SK-N-SH (cell line): Measurements from ENCODE around the gene TAF1B. TPM values are rescaled to one million over a fixed set of nuclear protein-coding genes. Genes with fewer than 3 reads are reported as not detected.

Experiments
- CTCF ChIA-PET: fragments of 300-600, 350-600 bp; formaldehyde crosslinking; extraction: SDS; loops from one replicate; lab custom pipeline; 2021; lab: Yijun Ruan, JAX
- POLR2A ChIA-PET: fragments of 350-600 bp; sonication (Branson Sonifier 250); formaldehyde crosslinking; extraction: SDS; loops from one replicate; lab custom pipeline; 2020; ENCODE audit warnings: antibody characterized with exemption, inconsistent platforms; lab: Yijun Ruan, JAX
- DNase-seq: peaks from one replicate; pipeline ENCODE4 v3.0.0; 2012
- H2AFZ ChIP-seq: fragments of 200-600 bp; sonication (generic); 2 replicates; pipeline ENCODE4 v1.8.1; 2016; ENCODE audit warnings: antibody characterized with exemption, mild to moderate bottlenecking, low read depth
- H3F3A ChIP-seq: fragments of 200-600 bp; sonication (generic); replicated peaks from 2 replicates; pipeline ENCODE3; 2016; ENCODE audit warnings: antibody characterized with exemption, mild to moderate bottlenecking; ENCODE audit not compliant: insufficient read depth
- H3K27ac ChIP-seq, 2 experiments: fragments of 200-500 bp in 1 of 2; fragments of 200-600 bp in 1 of 2; sonication (Bioruptor generic) in 1 of 2; sonication (generic), shearing (Covaris generic) in 1 of 2; 2 replicates each; pipeline versions ENCODE4 v1.5.1 to v1.6.1; 2014 to 2016; ENCODE audit warnings: low read depth in 2 of 2, inconsistent platforms in 1 of 2, low read length in 1 of 2, mild to moderate bottlenecking in 1 of 2, mixed read lengths in 1 of 2
- H3K27me3 ChIP-seq: fragments of 200-600 bp; sonication (generic), shearing (Covaris generic); 2 replicates; pipeline ENCODE4 v1.6.1; 2016; ENCODE audit warnings: mixed run types; ENCODE audit not compliant: insufficient read depth
- H3K36me3 ChIP-seq, 2 experiments: fragments of 200-500 bp in 1 of 2; fragments of 200-600 bp in 1 of 2; sonication (Bioruptor generic) in 1 of 2; sonication (generic) in 1 of 2; replicated peaks in 1 of 2; 2 replicates each; pipeline versions ENCODE3 to v1.5.1; 2014 to 2016; ENCODE audit warnings: low read length in 1 of 2, mild to moderate bottlenecking in 1 of 2; ENCODE audit not compliant: insufficient read depth in 2 of 2, control insufficient read depth in 1 of 2
- H3K4me1 ChIP-seq, 2 experiments: fragments of 200-500 bp in 1 of 2; fragments of 200-600 bp in 1 of 2; sonication (Bioruptor generic) in 1 of 2; sonication (generic), shearing (Covaris generic) in 1 of 2; 2 replicates each; pipeline versions ENCODE4 v1.5.1 to v1.6.1; 2014 to 2016; ENCODE audit warnings: low read depth in 1 of 2, low read length in 1 of 2, mixed run types in 1 of 2; ENCODE audit not compliant: insufficient read depth in 2 of 2, control insufficient read depth in 1 of 2
- H3K4me2 ChIP-seq: fragments of 200-600 bp; sonication (generic), shearing (Covaris generic); 2 replicates; pipeline ENCODE4 v1.6.1; 2017; ENCODE audit warnings: mixed run types
- H3K4me3 ChIP-seq, 2 experiments: fragments of 200-500 bp in 1 of 2; fragments of 200-600 bp in 1 of 2; sonication (Bioruptor generic) in 1 of 2; sonication (generic), shearing (Covaris generic) in 1 of 2; 2 replicates each; pipeline versions ENCODE4 v1.5.1 to v1.8.1; 2014 to 2016; ENCODE audit warnings: low read depth in 2 of 2, inconsistent platforms in 1 of 2, low read length in 1 of 2, mild to moderate bottlenecking in 1 of 2, mixed read lengths in 1 of 2, moderate library complexity in 1 of 2
- H3K79me2 ChIP-seq: fragments of 200-600 bp; sonication (generic); 2 replicates; pipeline ENCODE4 v1.8.1; 2017; ENCODE audit warnings: mild to moderate bottlenecking; ENCODE audit not compliant: insufficient read depth
- H3K9ac ChIP-seq: fragments of 200-600 bp; sonication (generic); 2 replicates; pipeline ENCODE4 v1.6.1; 2017; ENCODE audit warnings: mixed run types
- H3K9me2 ChIP-seq: fragments of 200-600 bp; sonication (generic); 2 replicates; pipeline ENCODE4 v1.6.1; 2017; ENCODE audit warnings: mixed run types
- H3K9me3 ChIP-seq: fragments of 200-600 bp; sonication (generic); 2 replicates; pipeline ENCODE4 v1.6.1; 2017; ENCODE audit warnings: mixed run types, mild to moderate bottlenecking, moderate library complexity
- H4K20me1 ChIP-seq: fragments of 200-600 bp; sonication (generic); 2 replicates; pipeline ENCODE4 v1.6.1; 2017; ENCODE audit warnings: mild to moderate bottlenecking, mixed run types; ENCODE audit not compliant: insufficient read depth
- CHD2 ChIP-seq: fragments of 150-350 bp; IDR thresholded peaks from 2 replicates; pipeline ENCODE4 v1.6.1; 2018; ENCODE audit warnings: low read length; ENCODE audit not compliant: partially characterized antibody
- ELF1 ChIP-seq: IDR thresholded peaks from 2 replicates; pipeline ENCODE4 v1.4.0; 2012
- EP300 ChIP-seq, 2 experiments: IDR thresholded peaks; 2 replicates each; pipeline versions ENCODE4 v1.4.0 to v1.6.1; 2012; ENCODE audit warnings: borderline replicate concordance in 1 of 2, low read depth in 1 of 2, low read length in 1 of 2
- FOXM1 ChIP-seq: IDR thresholded peaks from 2 replicates; pipeline ENCODE4 v1.4.0; 2012; ENCODE audit warnings: low read depth, mild to moderate bottlenecking
- GABPA ChIP-seq: IDR thresholded peaks from 2 replicates; pipeline ENCODE4 v1.4.0; 2012; ENCODE audit warnings: low read depth, mild to moderate bottlenecking
- JUND ChIP-seq: IDR thresholded peaks from 2 replicates; pipeline ENCODE4 v1.4.0; 2012
- RAD21 ChIP-seq: IDR thresholded peaks from 2 replicates; pipeline ENCODE4 v1.6.1; 2012; ENCODE audit warnings: mild to moderate bottlenecking, low read length
- RFX5 ChIP-seq: IDR thresholded peaks from 2 replicates; pipeline ENCODE4 v1.6.1; 2012; ENCODE audit warnings: mild to moderate bottlenecking, improper control_type of control experiment, low read length
- RXRA ChIP-seq: IDR thresholded peaks from 2 replicates; pipeline ENCODE4 v1.4.0; 2012; ENCODE audit warnings: low read depth, mild to moderate bottlenecking, borderline replicate concordance
- TEAD4 ChIP-seq: IDR thresholded peaks from 2 replicates; pipeline ENCODE4 v1.4.0; 2012; ENCODE audit warnings: mild to moderate bottlenecking, borderline replicate concordance; ENCODE audit not compliant: insufficient read depth
- YY1 ChIP-seq: IDR thresholded peaks from 2 replicates; pipeline ENCODE4 v1.4.0; 2012; ENCODE audit warnings: low read depth, mild to moderate bottlenecking
- WGBS: methylation state at CpG from one replicate; pipeline ENCODE4 v1.1.6; 2017; ENCODE audit warnings: low lambda C conversion rate; 5-methylcytosine and 5-hydroxymethylcytosine counted together
- polyA plus RNA-seq, 3 experiments: library from polyadenylated mRNA; depleted of rRNA; stranded (reverse); fragments of >200 nt; gene quantifications; 2 replicates each; pipeline ENCODE4 v1.2.3, GENCODE V29; 2012
- TF ChIP-seq, protein P1 (sequence below): IDR thresholded peaks from 2 replicates; pipeline ENCODE4 v1.4.0; 2012; ENCODE audit warnings: low read depth, borderline replicate concordance
- TF ChIP-seq, protein P2 (sequence below): IDR thresholded peaks from 2 replicates; pipeline ENCODE4 v1.4.0; 2012; ENCODE audit warnings: low read depth, borderline replicate concordance
- TF ChIP-seq, protein P3 (sequence below): IDR thresholded peaks from 2 replicates; pipeline ENCODE4 v1.6.1; 2012; ENCODE audit warnings: mild to moderate bottlenecking, low read depth, low read length, moderate library complexity
- TF ChIP-seq, protein P4 (sequence below): IDR thresholded peaks from 2 replicates; pipeline ENCODE4; 2012
- TF ChIP-seq, protein P5 (sequence below): fragments of 200-600 bp; sonication (generic); IDR thresholded peaks from 2 replicates; pipeline ENCODE4 v1.6.1; 2017; ENCODE audit warnings: antibody characterized with exemption, mild to moderate bottlenecking, moderate library complexity

The TAF1B gene
- polyA plus RNA-seq, 1 of the 3 experiments (the other 2 are of a cell fraction) = 7.8 TPM

DNA sequence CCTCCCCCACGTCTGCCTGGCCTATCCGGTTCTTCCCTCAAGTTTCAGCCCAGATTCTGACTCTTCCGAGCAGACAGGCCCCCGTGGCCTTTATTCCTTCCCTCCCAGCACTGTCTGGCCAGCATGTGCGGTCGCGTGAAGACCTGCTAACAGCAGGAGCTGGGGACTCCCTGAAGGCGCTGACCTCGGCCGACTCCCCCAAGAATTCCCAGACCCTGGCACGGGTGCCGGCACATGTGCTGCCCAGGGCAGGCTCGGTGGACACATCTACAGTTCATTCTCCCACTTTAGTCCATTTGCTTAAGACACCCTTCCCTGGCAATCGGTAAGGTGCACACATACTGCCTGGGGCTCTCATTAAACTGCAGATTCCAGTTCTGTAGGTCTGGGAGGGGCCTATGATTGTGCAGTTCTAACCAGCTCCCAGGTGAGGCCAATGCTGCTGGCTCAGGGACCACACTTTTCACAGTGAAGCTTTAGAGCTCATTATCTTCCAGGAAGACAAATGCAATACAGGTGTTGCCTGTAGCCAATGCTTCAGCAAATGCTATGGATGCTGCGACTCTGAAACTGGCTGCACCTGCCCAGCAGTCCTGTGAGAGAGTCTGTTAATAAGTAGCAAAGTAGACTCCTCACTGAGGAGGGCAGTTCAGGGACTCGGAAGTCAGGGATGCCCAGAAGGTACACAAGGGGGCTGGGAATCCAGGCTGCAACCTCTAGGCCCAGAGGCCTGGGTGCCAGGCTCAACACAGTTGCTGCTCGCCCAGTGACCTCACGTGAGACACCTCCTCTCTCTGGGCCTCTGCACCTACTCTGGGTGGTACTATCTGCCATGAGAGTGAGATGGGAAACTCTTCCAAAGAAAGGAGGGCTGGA is 45.4 kb upstream of the TAF1B start:
- no peaks in the 10 kb centered on the region for H3K9me2 ChIP-seq
- H3K79me2 ChIP-seq = no peaks in the 10 kb centered on the region
- no peak overlapping the region for H2AFZ ChIP-seq
- ChIA-PET CTCF (interaction anchor here (0.5 to 14.3 kb wide), 12 partner anchors 10 to 300 kb away, joined by 3 to 207 read pairs (median 6); partner anchors contain the start of gene KLF11), POLR2A (no interaction called here)
- peaks cover 8 to 15% of the 10 kb centered on the region in 2 experiments; a peak in 3 of 4 replicates for H3K4me1 ChIP-seq
- 81% methylated on average over 16 of the region's 18 CpGs for WGBS
- TF ChIP-seq CHD2 (no peak), ELF1 (no peak)
- TF ChIP-seq, protein P1, sequence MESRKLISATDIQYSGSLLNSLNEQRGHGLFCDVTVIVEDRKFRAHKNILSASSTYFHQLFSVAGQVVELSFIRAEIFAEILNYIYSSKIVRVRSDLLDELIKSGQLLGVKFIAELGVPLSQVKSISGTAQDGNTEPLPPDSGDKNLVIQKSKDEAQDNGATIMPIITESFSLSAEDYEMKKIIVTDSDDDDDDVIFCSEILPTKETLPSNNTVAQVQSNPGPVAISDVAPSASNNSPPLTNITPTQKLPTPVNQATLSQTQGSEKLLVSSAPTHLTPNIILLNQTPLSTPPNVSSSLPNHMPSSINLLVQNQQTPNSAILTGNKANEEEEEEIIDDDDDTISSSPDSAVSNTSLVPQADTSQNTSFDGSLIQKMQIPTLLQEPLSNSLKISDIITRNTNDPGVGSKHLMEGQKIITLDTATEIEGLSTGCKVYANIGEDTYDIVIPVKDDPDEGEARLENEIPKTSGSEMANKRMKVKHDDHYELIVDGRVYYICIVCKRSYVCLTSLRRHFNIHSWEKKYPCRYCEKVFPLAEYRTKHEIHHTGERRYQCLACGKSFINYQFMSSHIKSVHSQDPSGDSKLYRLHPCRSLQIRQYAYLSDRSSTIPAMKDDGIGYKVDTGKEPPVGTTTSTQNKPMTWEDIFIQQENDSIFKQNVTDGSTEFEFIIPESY = no peak
- peaks cover 12% of the 10 kb centered on the region for H3F3A ChIP-seq
- H3K27me3 ChIP-seq = no peaks in the 10 kb centered on the region
- no peaks in the 10 kb centered on the region for H4K20me1 ChIP-seq
- H3K27ac ChIP-seq = no peak overlapping the region
- H3K4me2 ChIP-seq = no peak overlapping the region
- H3K36me3 ChIP-seq = no peaks in the 10 kb centered on the region
- no peak overlapping the region for H3K4me3 ChIP-seq
- no peak overlapping the region for H3K9ac ChIP-seq
- H3K9me3 ChIP-seq = no peaks in the 10 kb centered on the region
- DNase-seq = no peak

DNA sequence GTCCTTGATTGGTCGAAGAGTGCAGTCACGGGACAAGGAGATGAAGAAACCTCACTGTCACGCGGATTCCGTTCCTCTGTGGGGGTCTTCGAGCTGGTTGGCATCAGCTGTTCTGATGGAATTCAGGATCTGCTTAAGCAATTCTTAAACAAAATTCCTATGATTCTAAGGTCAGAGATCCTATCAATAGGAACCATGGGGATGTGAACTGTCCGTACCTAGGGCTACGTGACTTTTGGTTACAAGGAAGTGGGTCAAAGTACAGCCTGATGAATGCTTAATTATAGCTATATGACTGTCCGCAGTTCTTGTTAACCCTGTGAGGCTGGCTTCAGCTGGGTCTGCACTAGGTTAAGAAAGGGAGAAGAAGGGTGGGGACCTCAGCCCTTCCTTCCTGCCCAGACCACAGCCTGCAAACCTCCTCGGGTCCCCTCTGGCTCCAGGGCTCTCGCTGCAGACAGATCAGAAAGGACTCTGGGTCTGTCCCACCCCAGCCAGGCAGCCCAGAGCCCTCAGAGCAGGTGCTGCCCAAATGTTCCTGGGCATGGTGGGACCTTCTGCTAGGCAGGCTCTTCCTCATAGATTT is 44.2 kb upstream of the TAF1B start:
- WGBS = 93% methylated on average over 10 of the region's 11 CpGs
- Histone ChIP-seq H3K36me3 (no peaks in the 10 kb centered on the region), H4K20me1 (no peaks in the 10 kb centered on the region), H3K9ac (no peak overlapping the region), H3K27ac (no peak overlapping the region), H3K4me3 (no peak overlapping the region), H3K4me2 (no peak overlapping the region), H3F3A (peaks cover 12% of the 10 kb centered on the region), H3K27me3 (no peaks in the 10 kb centered on the region), H3K9me3 (no peaks in the 10 kb centered on the region), H2AFZ (no peak overlapping the region), H3K79me2 (no peaks in the 10 kb centered on the region), H3K9me2 (no peaks in the 10 kb centered on the region), H3K4me1 (peaks cover 8 to 15% of the 10 kb centered on the region in 2 experiments; a peak in 3 of 4 replicates)
- DNase-seq = no peak
- CTCF ChIA-PET = interaction anchor here (0.6 to 14.3 kb wide), 70 partner anchors 9 to 637 kb away, joined by 3 to 207 read pairs (median 4); partner anchors contain the start of genes ADAM17, KLF11, TAF1B and YWHAQ
- POLR2A ChIA-PET = interaction anchor here (0.7 to 2.5 kb wide), 5 partner anchors 29 to 250 kb away, joined by 3 to 8 read pairs (median 4); partner anchors contain the start of genes ADAM17, TAF1B and YWHAQ
- TF ChIP-seq RXRA (no peak), FOXM1 (no peak), RAD21 (no peak), JUND (no peak), RFX5 (no peak), GABPA (no peak), TEAD4 (no peak), YY1 (no peak), EP300 (IDR thresholded peaks at IDR 0.05; ENCODE audit: borderline replicate concordance in 1 of 2, low read depth in 1 of 2, low read length in 1 of 2) (no peak)
- TF ChIP-seq, protein P2, sequence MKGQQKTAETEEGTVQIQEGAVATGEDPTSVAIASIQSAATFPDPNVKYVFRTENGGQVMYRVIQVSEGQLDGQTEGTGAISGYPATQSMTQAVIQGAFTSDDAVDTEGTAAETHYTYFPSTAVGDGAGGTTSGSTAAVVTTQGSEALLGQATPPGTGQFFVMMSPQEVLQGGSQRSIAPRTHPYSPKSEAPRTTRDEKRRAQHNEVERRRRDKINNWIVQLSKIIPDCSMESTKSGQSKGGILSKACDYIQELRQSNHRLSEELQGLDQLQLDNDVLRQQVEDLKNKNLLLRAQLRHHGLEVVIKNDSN = no peak
- TF ChIP-seq, protein P3, sequence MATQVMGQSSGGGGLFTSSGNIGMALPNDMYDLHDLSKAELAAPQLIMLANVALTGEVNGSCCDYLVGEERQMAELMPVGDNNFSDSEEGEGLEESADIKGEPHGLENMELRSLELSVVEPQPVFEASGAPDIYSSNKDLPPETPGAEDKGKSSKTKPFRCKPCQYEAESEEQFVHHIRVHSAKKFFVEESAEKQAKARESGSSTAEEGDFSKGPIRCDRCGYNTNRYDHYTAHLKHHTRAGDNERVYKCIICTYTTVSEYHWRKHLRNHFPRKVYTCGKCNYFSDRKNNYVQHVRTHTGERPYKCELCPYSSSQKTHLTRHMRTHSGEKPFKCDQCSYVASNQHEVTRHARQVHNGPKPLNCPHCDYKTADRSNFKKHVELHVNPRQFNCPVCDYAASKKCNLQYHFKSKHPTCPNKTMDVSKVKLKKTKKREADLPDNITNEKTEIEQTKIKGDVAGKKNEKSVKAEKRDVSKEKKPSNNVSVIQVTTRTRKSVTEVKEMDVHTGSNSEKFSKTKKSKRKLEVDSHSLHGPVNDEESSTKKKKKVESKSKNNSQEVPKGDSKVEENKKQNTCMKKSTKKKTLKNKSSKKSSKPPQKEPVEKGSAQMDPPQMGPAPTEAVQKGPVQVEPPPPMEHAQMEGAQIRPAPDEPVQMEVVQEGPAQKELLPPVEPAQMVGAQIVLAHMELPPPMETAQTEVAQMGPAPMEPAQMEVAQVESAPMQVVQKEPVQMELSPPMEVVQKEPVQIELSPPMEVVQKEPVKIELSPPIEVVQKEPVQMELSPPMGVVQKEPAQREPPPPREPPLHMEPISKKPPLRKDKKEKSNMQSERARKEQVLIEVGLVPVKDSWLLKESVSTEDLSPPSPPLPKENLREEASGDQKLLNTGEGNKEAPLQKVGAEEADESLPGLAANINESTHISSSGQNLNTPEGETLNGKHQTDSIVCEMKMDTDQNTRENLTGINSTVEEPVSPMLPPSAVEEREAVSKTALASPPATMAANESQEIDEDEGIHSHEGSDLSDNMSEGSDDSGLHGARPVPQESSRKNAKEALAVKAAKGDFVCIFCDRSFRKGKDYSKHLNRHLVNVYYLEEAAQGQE = no peak
- TF ChIP-seq, protein P4, sequence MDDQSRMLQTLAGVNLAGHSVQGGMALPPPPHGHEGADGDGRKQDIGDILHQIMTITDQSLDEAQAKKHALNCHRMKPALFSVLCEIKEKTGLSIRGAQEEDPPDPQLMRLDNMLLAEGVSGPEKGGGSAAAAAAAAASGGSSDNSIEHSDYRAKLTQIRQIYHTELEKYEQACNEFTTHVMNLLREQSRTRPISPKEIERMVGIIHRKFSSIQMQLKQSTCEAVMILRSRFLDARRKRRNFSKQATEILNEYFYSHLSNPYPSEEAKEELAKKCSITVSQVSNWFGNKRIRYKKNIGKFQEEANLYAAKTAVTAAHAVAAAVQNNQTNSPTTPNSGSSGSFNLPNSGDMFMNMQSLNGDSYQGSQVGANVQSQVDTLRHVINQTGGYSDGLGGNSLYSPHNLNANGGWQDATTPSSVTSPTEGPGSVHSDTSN = no peak
- TF ChIP-seq, protein P5, sequence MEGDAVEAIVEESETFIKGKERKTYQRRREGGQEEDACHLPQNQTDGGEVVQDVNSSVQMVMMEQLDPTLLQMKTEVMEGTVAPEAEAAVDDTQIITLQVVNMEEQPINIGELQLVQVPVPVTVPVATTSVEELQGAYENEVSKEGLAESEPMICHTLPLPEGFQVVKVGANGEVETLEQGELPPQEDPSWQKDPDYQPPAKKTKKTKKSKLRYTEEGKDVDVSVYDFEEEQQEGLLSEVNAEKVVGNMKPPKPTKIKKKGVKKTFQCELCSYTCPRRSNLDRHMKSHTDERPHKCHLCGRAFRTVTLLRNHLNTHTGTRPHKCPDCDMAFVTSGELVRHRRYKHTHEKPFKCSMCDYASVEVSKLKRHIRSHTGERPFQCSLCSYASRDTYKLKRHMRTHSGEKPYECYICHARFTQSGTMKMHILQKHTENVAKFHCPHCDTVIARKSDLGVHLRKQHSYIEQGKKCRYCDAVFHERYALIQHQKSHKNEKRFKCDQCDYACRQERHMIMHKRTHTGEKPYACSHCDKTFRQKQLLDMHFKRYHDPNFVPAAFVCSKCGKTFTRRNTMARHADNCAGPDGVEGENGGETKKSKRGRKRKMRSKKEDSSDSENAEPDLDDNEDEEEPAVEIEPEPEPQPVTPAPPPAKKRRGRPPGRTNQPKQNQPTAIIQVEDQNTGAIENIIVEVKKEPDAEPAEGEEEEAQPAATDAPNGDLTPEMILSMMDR = no peak
